HepG2 (cell line): ENCODE results near the gene TAS2R19. TPM values are rescaled to one million over a fixed set of nuclear protein-coding genes. Genes with fewer than 3 reads are reported as not detected.
A peak's percentile ranks its signal among the peaks of the same experiment; 100 is the strongest.

ENCODE experiments used
- BHLHE40 ChIP-seq: IDR thresholded peaks from 2 replicates; pipeline ENCODE4 v1.6.1; 2011; ENCODE audit warnings: low read length, improper control_type of control experiment
- CBFB ChIP-seq: sonication (generic); formaldehyde crosslinking; IDR thresholded peaks from 2 replicates; pipeline ENCODE4 v1.4.0; 2020; ENCODE audit warnings: missing genetic modification reagents
- CBX2 ChIP-seq, 2 experiments: fragments of 200-600 bp in 1 of 2; sonication (generic); formaldehyde crosslinking in 1 of 2; IDR thresholded peaks; 2 replicates each; pipeline versions ENCODE4 v1.7.0 to v1.8.1; 2018 to 2022; ENCODE audit warnings: low read depth in 2 of 2, low read length in 1 of 2, mild to moderate bottlenecking in 1 of 2, missing genetic modification reagents in 1 of 2
- EHMT2 ChIP-seq: fragments of 200-600 bp; sonication (generic); IDR thresholded peaks from 2 replicates; pipeline ENCODE4 v1.7.0; 2017; ENCODE audit warnings: antibody characterized with exemption, low read depth, low read length, borderline replicate concordance
- ERF ChIP-seq: IDR thresholded peaks from 2 replicates; pipeline ENCODE4 v1.6.1; 2018; ENCODE audit warnings: missing biosample characterization, missing genetic modification reagents
- MYNN ChIP-seq: sonication (generic); formaldehyde crosslinking; IDR thresholded peaks from 2 replicates; pipeline ENCODE4 v1.4.0; 2020; ENCODE audit warnings: mild to moderate bottlenecking, low read depth, missing genetic modification reagents
- POLR2G ChIP-seq: fragments of 200-400 bp; formaldehyde crosslinking; IDR thresholded peaks from 2 replicates; pipeline ENCODE4 v1.6.1; 2018; ENCODE audit warnings: mild to moderate bottlenecking, low read depth, low read length, moderate library complexity
- SP5 ChIP-seq: IDR thresholded peaks from 2 replicates; pipeline ENCODE4 v1.6.1; 2016; ENCODE audit warnings: low read depth, borderline replicate concordance
- ZFP37 ChIP-seq: sonication (generic); formaldehyde crosslinking; IDR thresholded peaks from 2 replicates; pipeline ENCODE4 v1.4.0; 2020; ENCODE audit warnings: missing genetic modification reagents, borderline replicate concordance
- ZNF234 ChIP-seq: sonication (generic); formaldehyde crosslinking; conservative IDR thresholded peaks from 2 replicates; pipeline ENCODE4 v1.5.1; 2020; ENCODE audit warnings: mild to moderate bottlenecking, missing genetic modification reagents
- ZNF263 ChIP-seq: sonication (generic); formaldehyde crosslinking; IDR thresholded peaks from 2 replicates; pipeline ENCODE4 v1.4.0; 2020; ENCODE audit warnings: missing genetic modification reagents
- ZNF547 ChIP-seq: sonication (generic); formaldehyde crosslinking; IDR thresholded peaks from 2 replicates; pipeline ENCODE4 v1.5.1; 2020; ENCODE audit warnings: mild to moderate bottlenecking, missing genetic modification reagents
- ZNF570 ChIP-seq: sonication (generic); formaldehyde crosslinking; IDR thresholded peaks from 2 replicates; pipeline ENCODE4 v1.4.0; 2020; ENCODE audit warnings: mild to moderate bottlenecking, missing genetic modification reagents, borderline replicate concordance
- ZNF598 ChIP-seq: sonication (generic); formaldehyde crosslinking; IDR thresholded peaks from 2 replicates; pipeline ENCODE4 v1.5.1; 2020; ENCODE audit warnings: mild to moderate bottlenecking, missing genetic modification reagents, borderline replicate concordance
- polyA plus RNA-seq, 8 experiments: library from polyadenylated mRNA; depleted of rRNA in 3 of 8; stranded (reverse) in 7 of 8; unstranded in 1 of 8; fragments of >200 nt; fragmentation: Illumina TruSeq in 4 of 8; extraction: Trizol in 4 of 8; gene quantifications; 2 replicates each; pipeline versions ENCODE4 v1.2.1 to v1.2.3, GENCODE V29; 2011 to 2016; ENCODE audit warnings: low read depth in 4 of 8, missing spikeins in 1 of 8, mixed read lengths in 1 of 8; ENCODE audit not compliant: insufficient read depth in 1 of 8
- total RNA-seq, 5 experiments: library from RNA; depleted of rRNA; stranded (reverse); fragments of >200 nt; fragmentation: Illumina TruSeq; extraction: Trizol; gene quantifications; 2 replicates each; pipeline ENCODE4 v1.2.3, GENCODE V29; 2016; ENCODE audit warnings: low read depth in 1 of 5
- TF ChIP-seq, protein P1 (sequence below): sonication (generic); formaldehyde crosslinking; IDR thresholded peaks from 2 replicates; pipeline ENCODE4 v1.4.0; 2020; ENCODE audit warnings: missing genetic modification reagents, borderline replicate concordance
- TF ChIP-seq, protein P2 (sequence below): IDR thresholded peaks from 2 replicates; pipeline ENCODE4 v1.6.1; 2016; ENCODE audit warnings: missing compliant biosample characterization, missing genetic modification reagents, borderline replicate concordance
- TF ChIP-seq, protein P3 (sequence below): sonication (generic); formaldehyde crosslinking; IDR thresholded peaks from 2 replicates; pipeline ENCODE4 v1.5.0; 2020; ENCODE audit warnings: mild to moderate bottlenecking, missing genetic modification reagents, moderate library complexity
- TF ChIP-seq, protein P4 (sequence below): sonication (generic); formaldehyde crosslinking; IDR thresholded peaks from 2 replicates; pipeline ENCODE4 v1.8.0; 2022; ENCODE audit warnings: mild to moderate bottlenecking, missing genetic modification reagents, borderline replicate concordance
- TF ChIP-seq, protein P5 (sequence below): sonication (generic); formaldehyde crosslinking; IDR thresholded peaks from 2 replicates; pipeline ENCODE4 v1.4.0; 2020; ENCODE audit warnings: mild to moderate bottlenecking, missing genetic modification reagents

The TAS2R19 gene
- total and polyA plus RNA-seq, 2 of the 13 experiments (the other 11 are each of a cell fraction or from before 2014, with no cell fraction given), result 0.62 to 5.3 TPM

DNA sequence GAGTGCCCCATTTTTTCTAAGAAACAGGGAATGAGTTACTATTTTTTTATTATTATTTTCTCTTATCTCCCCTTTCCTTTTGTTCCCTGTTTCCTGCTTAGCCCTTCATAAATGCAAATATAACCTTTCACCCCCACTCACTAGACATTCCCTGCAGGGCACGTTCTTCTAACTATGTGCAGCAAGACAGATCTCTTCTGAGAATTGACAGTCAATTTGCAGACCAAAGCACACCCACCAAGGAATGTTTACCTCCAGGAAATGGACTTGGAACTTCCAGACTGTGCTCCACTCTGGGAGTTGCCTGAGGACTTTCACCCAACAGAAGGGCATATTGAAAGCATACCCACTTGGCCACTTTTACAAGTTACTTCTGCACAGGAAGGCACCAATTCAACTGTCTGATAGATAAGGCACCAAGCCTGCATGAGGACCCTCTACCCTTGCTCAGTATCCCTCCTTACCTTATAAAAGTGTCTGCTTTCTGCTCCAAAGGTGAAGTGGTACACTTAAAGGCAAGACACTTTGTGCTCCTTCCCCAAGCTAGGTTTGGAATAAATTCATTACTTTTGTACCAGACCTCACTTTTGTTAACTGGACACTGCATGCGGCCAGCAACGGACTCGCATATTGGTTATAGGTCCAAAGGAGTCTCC, 6.5 kb downstream of the TAS2R19 start (continued):
- peak; percentile 63 for TF ChIP-seq ERF (CRISPR knock-in tag)
- peak; percentile 93 for TF ChIP-seq ZNF263 (CRISPR knock-in tag)
- TF ChIP-seq, protein P1, sequence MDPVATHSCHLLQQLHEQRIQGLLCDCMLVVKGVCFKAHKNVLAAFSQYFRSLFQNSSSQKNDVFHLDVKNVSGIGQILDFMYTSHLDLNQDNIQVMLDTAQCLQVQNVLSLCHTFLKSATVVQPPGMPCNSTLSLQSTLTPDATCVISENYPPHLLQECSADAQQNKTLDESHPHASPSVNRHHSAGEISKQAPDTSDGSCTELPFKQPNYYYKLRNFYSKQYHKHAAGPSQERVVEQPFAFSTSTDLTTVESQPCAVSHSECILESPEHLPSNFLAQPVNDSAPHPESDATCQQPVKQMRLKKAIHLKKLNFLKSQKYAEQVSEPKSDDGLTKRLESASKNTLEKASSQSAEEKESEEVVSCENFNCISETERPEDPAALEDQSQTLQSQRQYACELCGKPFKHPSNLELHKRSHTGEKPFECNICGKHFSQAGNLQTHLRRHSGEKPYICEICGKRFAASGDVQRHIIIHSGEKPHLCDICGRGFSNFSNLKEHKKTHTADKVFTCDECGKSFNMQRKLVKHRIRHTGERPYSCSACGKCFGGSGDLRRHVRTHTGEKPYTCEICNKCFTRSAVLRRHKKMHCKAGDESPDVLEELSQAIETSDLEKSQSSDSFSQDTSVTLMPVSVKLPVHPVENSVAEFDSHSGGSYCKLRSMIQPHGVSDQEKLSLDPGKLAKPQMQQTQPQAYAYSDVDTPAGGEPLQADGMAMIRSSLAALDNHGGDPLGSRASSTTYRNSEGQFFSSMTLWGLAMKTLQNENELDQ (CRISPR knock-in tag), result no peak
- TF ChIP-seq, protein P2, sequence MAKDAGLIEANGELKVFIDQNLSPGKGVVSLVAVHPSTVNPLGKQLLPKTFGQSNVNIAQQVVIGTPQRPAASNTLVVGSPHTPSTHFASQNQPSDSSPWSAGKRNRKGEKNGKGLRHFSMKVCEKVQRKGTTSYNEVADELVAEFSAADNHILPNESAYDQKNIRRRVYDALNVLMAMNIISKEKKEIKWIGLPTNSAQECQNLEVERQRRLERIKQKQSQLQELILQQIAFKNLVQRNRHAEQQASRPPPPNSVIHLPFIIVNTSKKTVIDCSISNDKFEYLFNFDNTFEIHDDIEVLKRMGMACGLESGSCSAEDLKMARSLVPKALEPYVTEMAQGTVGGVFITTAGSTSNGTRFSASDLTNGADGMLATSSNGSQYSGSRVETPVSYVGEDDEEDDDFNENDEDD (CRISPR knock-in tag), result peak; percentile 27; the same call in 1 of the 2 replicates
- no peak for TF ChIP-seq CBFB (CRISPR knock-in tag)
- TF ChIP-seq EHMT2, result 0 out of 2 replicates have a peak, but pooled peaks have one; percentile 15
- no peak for TF ChIP-seq CBX2 (IDR thresholded peaks at IDR 0.05; ENCODE audit: low read depth, low read length)
- no peak for TF ChIP-seq CBX2 (CRISPR knock-in tag; IDR thresholded peaks at IDR 0.05; ENCODE audit: low read depth)
- TF ChIP-seq ZNF234 (CRISPR knock-in tag), result no peak
- TF ChIP-seq SP5 (CRISPR knock-in tag), result no peak
- TF ChIP-seq, protein P3, sequence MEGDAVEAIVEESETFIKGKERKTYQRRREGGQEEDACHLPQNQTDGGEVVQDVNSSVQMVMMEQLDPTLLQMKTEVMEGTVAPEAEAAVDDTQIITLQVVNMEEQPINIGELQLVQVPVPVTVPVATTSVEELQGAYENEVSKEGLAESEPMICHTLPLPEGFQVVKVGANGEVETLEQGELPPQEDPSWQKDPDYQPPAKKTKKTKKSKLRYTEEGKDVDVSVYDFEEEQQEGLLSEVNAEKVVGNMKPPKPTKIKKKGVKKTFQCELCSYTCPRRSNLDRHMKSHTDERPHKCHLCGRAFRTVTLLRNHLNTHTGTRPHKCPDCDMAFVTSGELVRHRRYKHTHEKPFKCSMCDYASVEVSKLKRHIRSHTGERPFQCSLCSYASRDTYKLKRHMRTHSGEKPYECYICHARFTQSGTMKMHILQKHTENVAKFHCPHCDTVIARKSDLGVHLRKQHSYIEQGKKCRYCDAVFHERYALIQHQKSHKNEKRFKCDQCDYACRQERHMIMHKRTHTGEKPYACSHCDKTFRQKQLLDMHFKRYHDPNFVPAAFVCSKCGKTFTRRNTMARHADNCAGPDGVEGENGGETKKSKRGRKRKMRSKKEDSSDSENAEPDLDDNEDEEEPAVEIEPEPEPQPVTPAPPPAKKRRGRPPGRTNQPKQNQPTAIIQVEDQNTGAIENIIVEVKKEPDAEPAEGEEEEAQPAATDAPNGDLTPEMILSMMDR, result no peak
- no peak for TF ChIP-seq MYNN (CRISPR knock-in tag)
- TF ChIP-seq ZNF570 (CRISPR knock-in tag), result no peak
- TF ChIP-seq, protein P4, sequence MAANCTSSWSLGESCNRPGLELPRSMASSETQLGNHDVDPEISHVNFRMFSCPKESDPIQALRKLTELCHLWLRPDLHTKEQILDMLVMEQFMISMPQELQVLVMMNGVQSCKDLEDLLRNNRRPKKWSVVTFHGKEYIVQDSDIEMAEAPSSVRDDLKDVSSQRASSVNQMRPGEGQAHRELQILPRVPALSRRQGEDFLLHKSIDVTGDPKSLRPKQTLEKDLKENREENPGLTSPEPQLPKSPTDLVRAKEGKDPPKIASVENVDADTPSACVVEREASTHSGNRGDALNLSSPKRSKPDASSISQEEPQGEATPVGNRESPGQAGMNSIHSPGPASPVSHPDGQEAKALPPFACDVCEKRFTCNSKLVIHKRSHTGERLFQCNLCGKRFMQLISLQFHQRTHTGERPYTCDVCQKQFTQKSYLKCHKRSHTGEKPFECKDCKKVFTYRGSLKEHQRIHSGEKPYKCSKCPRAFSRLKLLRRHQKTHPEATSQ (CRISPR knock-in tag), result peak; percentile 64; the same call in 1 of the 2 replicates
- TF ChIP-seq BHLHE40, result 0 out of 2 replicates have a peak, but pooled peaks have one; percentile 11
- TF ChIP-seq, protein P5, sequence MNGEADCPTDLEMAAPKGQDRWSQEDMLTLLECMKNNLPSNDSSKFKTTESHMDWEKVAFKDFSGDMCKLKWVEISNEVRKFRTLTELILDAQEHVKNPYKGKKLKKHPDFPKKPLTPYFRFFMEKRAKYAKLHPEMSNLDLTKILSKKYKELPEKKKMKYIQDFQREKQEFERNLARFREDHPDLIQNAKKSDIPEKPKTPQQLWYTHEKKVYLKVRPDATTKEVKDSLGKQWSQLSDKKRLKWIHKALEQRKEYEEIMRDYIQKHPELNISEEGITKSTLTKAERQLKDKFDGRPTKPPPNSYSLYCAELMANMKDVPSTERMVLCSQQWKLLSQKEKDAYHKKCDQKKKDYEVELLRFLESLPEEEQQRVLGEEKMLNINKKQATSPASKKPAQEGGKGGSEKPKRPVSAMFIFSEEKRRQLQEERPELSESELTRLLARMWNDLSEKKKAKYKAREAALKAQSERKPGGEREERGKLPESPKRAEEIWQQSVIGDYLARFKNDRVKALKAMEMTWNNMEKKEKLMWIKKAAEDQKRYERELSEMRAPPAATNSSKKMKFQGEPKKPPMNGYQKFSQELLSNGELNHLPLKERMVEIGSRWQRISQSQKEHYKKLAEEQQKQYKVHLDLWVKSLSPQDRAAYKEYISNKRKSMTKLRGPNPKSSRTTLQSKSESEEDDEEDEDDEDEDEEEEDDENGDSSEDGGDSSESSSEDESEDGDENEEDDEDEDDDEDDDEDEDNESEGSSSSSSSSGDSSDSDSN, result no peak
- no peak for TF ChIP-seq POLR2G
- no peak for TF ChIP-seq ZNF547 (CRISPR knock-in tag)
- TF ChIP-seq ZFP37 (CRISPR knock-in tag), result no peak
- TF ChIP-seq ZNF598, result no peak
